ENCODE data around the gene RYR3. TPM values are rescaled to one million over a fixed set of nuclear protein-coding genes. Genes with fewer than 3 reads are reported as not detected.

The RYR3 gene
- total RNA-seq, 4 donors from 2014 or later: 9.1 to 64.0 (median 30.4) TPM

- Histone ChIP-seq H3K27ac (no peak overlapping the region), H3K4me3 (no peak overlapping the region), H3K9me3 (no peaks in the 10 kb centered on the region), H3K4me1 (no peaks in the 10 kb centered on the region), H3K36me3 (no peaks in the 10 kb centered on the region), H3K27me3 (no peaks in the 10 kb centered on the region)
- intact Hi-C loops (cut with DNase I; ENCODE audit: low total_unique reads): no loop called here
- TF ChIP-seq POLR2A (IDR thresholded peaks at IDR 0.05) (no peak), CTCF (IDR thresholded peaks at IDR 0.05) (no peak)
- no peak for DNase-seq
Measured at GRCh38 chr15:33624439-33624838, 313.7 kb downstream of the RYR3 start.

- DNase-seq: no peak
- no peak overlapping the region for H3K27ac ChIP-seq
- H3K36me3 ChIP-seq: no peaks in the 10 kb centered on the region
- no peak overlapping the region for H3K4me3 ChIP-seq
- no peak for TF ChIP-seq CTCF (IDR thresholded peaks at IDR 0.05)
- TF ChIP-seq POLR2A (IDR thresholded peaks at IDR 0.05): no peak
- H3K27me3 ChIP-seq: no peaks in the 10 kb centered on the region
- no peaks in the 10 kb centered on the region for H3K4me1 ChIP-seq
- no peaks in the 10 kb centered on the region for H3K9me3 ChIP-seq
- intact Hi-C loops (cut with DNase I; ENCODE audit: low total_unique reads): no loop called here
Measured at GRCh38 chr15:33629647-33630046, 318.9 kb downstream of the RYR3 start.

- Histone ChIP-seq H3K9me3 (no peaks in the 10 kb centered on the region), H3K4me3 (no peak overlapping the region), H3K4me1 (no peaks in the 10 kb centered on the region), H3K36me3 (no peaks in the 10 kb centered on the region), H3K27me3 (no peaks in the 10 kb centered on the region), H3K27ac (no peak overlapping the region)
- DNase-seq: no peak
- TF ChIP-seq POLR2A (IDR thresholded peaks at IDR 0.05) (no peak), CTCF (IDR thresholded peaks at IDR 0.05) (no peak)
- intact Hi-C loops (cut with DNase I; ENCODE audit: low total_unique reads): no loop called here
Measured at GRCh38 chr15:33636234-33636633, 325.5 kb downstream of the RYR3 start.

GRCh38 chr15:33636958-33637357, 326.2 kb downstream of the RYR3 start:
- Histone ChIP-seq H3K36me3 (no peaks in the 10 kb centered on the region), H3K27me3 (no peaks in the 10 kb centered on the region), H3K4me1 (no peaks in the 10 kb centered on the region), H3K9me3 (no peaks in the 10 kb centered on the region), H3K27ac (no peak overlapping the region), H3K4me3 (no peak overlapping the region)
- intact Hi-C loops (cut with DNase I; ENCODE audit: low total_unique reads): no loop called here
- no peak for DNase-seq
- TF ChIP-seq POLR2A (IDR thresholded peaks at IDR 0.05): no peak
- no peak for TF ChIP-seq CTCF (IDR thresholded peaks at IDR 0.05)

- Histone ChIP-seq H3K4me3 (no peak overlapping the region), H3K9me3 (no peaks in the 10 kb centered on the region), H3K4me1 (no peaks in the 10 kb centered on the region), H3K27ac (no peak overlapping the region), H3K27me3 (no peaks in the 10 kb centered on the region), H3K36me3 (no peaks in the 10 kb centered on the region)
- TF ChIP-seq POLR2A (IDR thresholded peaks at IDR 0.05): no peak
- no peak for TF ChIP-seq CTCF (IDR thresholded peaks at IDR 0.05)
- intact Hi-C loops (cut with DNase I; ENCODE audit: low total_unique reads): no loop called here
- DNase-seq: no peak
Measured at GRCh38 chr15:33638453-33638852, 327.7 kb downstream of the RYR3 start.
